Liver (tissue), 9 donors: ENCODE results near the gene GNG13. TPM values are rescaled to one million over a fixed set of nuclear protein-coding genes. Genes with fewer than 3 reads are reported as not detected.
A peak's percentile ranks its signal among the peaks of the same experiment; 100 is the strongest.

ENCODE experiments used
- DNase-seq: peaks from one replicate; pipeline ENCODE4 v3.0.0-alpha.2; 2017; ENCODE audit warnings: low spot score
- H3K27ac ChIP-seq, 2 donors: one replicate each; pipeline ENCODE4 v1.7.0; 2013; ENCODE audit warnings: inconsistent platforms in 2 of 2, low read length in 2 of 2, control low read depth in 1 of 2, low read depth in 1 of 2, mild to moderate bottlenecking in 1 of 2
- H3K27me3 ChIP-seq, 4 donors: one replicate each; pipeline versions ENCODE4 v1.6.1 to v1.7.0; 2013; ENCODE audit warnings: low read length in 3 of 4, inconsistent platforms in 1 of 4, mild to moderate bottlenecking in 1 of 4, moderate library complexity in 1 of 4; ENCODE audit not compliant: control insufficient read depth in 4 of 4, insufficient read depth in 4 of 4
- H3K36me3 ChIP-seq, 4 donors: one replicate each; pipeline versions ENCODE4 v1.6.1 to v1.7.0; 2013; ENCODE audit warnings: low read length in 3 of 4, mild to moderate bottlenecking in 3 of 4, low read depth in 1 of 4, moderate library complexity in 1 of 4; ENCODE audit not compliant: control insufficient read depth in 4 of 4, insufficient read depth in 3 of 4
- H3K4me1 ChIP-seq, 4 donors: one replicate each; pipeline versions ENCODE4 v1.6.1 to v1.7.0; 2013; ENCODE audit warnings: low read length in 3 of 4, mild to moderate bottlenecking in 3 of 4, moderate library complexity in 1 of 4; ENCODE audit not compliant: control insufficient read depth in 4 of 4, insufficient read depth in 4 of 4
- H3K4me3 ChIP-seq, 3 donors: one replicate each; pipeline versions ENCODE4 v1.6.1 to v1.7.0; 2013; ENCODE audit warnings: low read length in 3 of 3, control low read depth in 1 of 3, low read depth in 1 of 3, mild to moderate bottlenecking in 1 of 3
- H3K9ac ChIP-seq, 2 donors: one replicate each; pipeline ENCODE4 v1.7.0; 2013; ENCODE audit warnings: low read length in 2 of 2, mild to moderate bottlenecking in 2 of 2, moderate library complexity in 2 of 2, control low read depth in 1 of 2, low read depth in 1 of 2
- H3K9me3 ChIP-seq, 4 donors: one replicate each; pipeline versions ENCODE4 v1.6.1 to v1.7.0; 2013; ENCODE audit warnings: low read length in 3 of 4; ENCODE audit not compliant: control insufficient read depth in 4 of 4
- ATF3 ChIP-seq: IDR thresholded peaks from 2 replicates; pipeline ENCODE4 v1.6.1; 2016; ENCODE audit warnings: antibody characterized with exemption
- CTCF ChIP-seq: fragments of 150-350 bp; IDR thresholded peaks from 2 replicates; pipeline ENCODE4 v1.5.1; 2017; ENCODE audit warnings: improper control_type of control experiment, low read depth, low read length; ENCODE audit not compliant: missing input control
- EGR1 ChIP-seq, 2 donors: IDR thresholded peaks; 2 replicates each; pipeline ENCODE4 v1.6.1; 2016 to 2018; ENCODE audit warnings: antibody characterized with exemption in 2 of 2, low read depth in 2 of 2
- FOXA1 ChIP-seq: IDR thresholded peaks from 2 replicates; pipeline ENCODE4 v1.6.1; 2016; ENCODE audit warnings: antibody characterized with exemption
- FOXA2 ChIP-seq: IDR thresholded peaks from 2 replicates; pipeline ENCODE4 v1.6.1; 2016; ENCODE audit warnings: antibody characterized with exemption
- GABPA ChIP-seq, 2 donors: IDR thresholded peaks in 1 of 2; conservative IDR thresholded peaks in 1 of 2; 2 replicates each; pipeline ENCODE4 v1.6.1; 2016; ENCODE audit warnings: antibody characterized with exemption in 2 of 2, mild to moderate bottlenecking in 1 of 2, moderate library complexity in 1 of 2
- HNF4A ChIP-seq, 2 donors: conservative IDR thresholded peaks; 2 replicates each; pipeline ENCODE4 v1.6.1; 2016; ENCODE audit warnings: antibody characterized with exemption in 2 of 2, mild to moderate bottlenecking in 2 of 2
- HNF4G ChIP-seq: IDR thresholded peaks from 2 replicates; pipeline ENCODE4 v1.6.1; 2016; ENCODE audit warnings: antibody characterized with exemption
- JUND ChIP-seq, 2 donors: IDR thresholded peaks; 2 replicates each; pipeline ENCODE4 v1.6.1; 2016; ENCODE audit warnings: antibody characterized with exemption in 2 of 2
- RAD21 ChIP-seq, 2 donors: IDR thresholded peaks; 2 replicates each; pipeline ENCODE4 v1.6.1; 2016; ENCODE audit warnings: antibody characterized with exemption in 2 of 2, mild to moderate bottlenecking in 2 of 2
- REST ChIP-seq: IDR thresholded peaks from 2 replicates; pipeline ENCODE4 v1.6.1; 2016; ENCODE audit warnings: antibody characterized with exemption, mild to moderate bottlenecking
- RXRA ChIP-seq, 2 donors: IDR thresholded peaks; 2 replicates each; pipeline ENCODE4 v1.6.1; 2017 to 2018; ENCODE audit warnings: antibody characterized with exemption in 2 of 2, mild to moderate bottlenecking in 1 of 2
- YY1 ChIP-seq: IDR thresholded peaks from 2 replicates; pipeline ENCODE4 v1.6.1; 2016; ENCODE audit warnings: antibody characterized with exemption, mild to moderate bottlenecking
- ZBTB33 ChIP-seq: IDR thresholded peaks from 2 replicates; pipeline ENCODE4 v1.6.1; 2016; ENCODE audit warnings: antibody characterized with exemption
- WGBS: extraction: QIAGEN DNeasy Blood & Tissue Kit; methylation state at CpG from one replicate; pipeline ENCODE4 v1.1.7; 2013; 5-methylcytosine and 5-hydroxymethylcytosine counted together
- polyA plus RNA-seq, 2 donors: library from polyadenylated mRNA; stranded (reverse) in 1 of 2; unstranded in 1 of 2; fragments of 200-250 nt in 1 of 2; fragments of >200 nt in 1 of 2; fragmentation: Nextera tagmentation in 1 of 2; extraction: Ambion mirVana in 1 of 2; gene quantifications; one replicate each; pipeline versions ENCODE4 v1.2.1 to v1.2.3, GENCODE V29; 2013 to 2015
- total RNA-seq, 2 donors: library from RNA; depleted of rRNA; stranded (reverse); fragments of >200 nt; gene quantifications; one replicate each; pipeline ENCODE4 v1.2.3, GENCODE V29; 2014
- donor health status: healthy.
- donor health status: healthy.
- donor health status: healthy.
- donor health status: healthy.
- donor health status: healthy.

GNG13 gene
- total and polyA plus RNA-seq, 4 donors: not detected

- no peaks in the 10 kb centered on the region for H3K9me3 ChIP-seq
- no peak overlapping the region for H3K9ac ChIP-seq
- H3K27me3 ChIP-seq: peaks cover 0 to 4% (median 0%) of the 10 kb centered on the region in 4 donors
- H3K36me3 ChIP-seq: peaks cover 0 to 3% (median 0%) of the 10 kb centered on the region in 4 donors
- 44% methylated on average over 17 of the region's 17 CpGs for WGBS
- H3K4me1 ChIP-seq: peaks cover 0 to 12% (median 11%) of the 10 kb centered on the region in 4 donors
- no peak overlapping the region for H3K4me3 ChIP-seq
- TF ChIP-seq RAD21 (IDR thresholded peaks at IDR 0.05) (no peak), HNF4G (no peak), RXRA (IDR thresholded peaks at IDR 0.05) (no peak), JUND (IDR thresholded peaks at IDR 0.05) (no peak), EGR1 (IDR thresholded peaks at IDR 0.05; ENCODE audit: low read depth in 2 of 2) (no peak)
- peak; percentile 63 for DNase-seq
- no peak overlapping the region for H3K27ac ChIP-seq
Measured at GRCh38 chr16:783404-784161, 17.0 kb downstream of the GNG13 start.

GRCh38 chr16:782766-783403 is 17.6 kb downstream of the GNG13 start:
- DNase-seq: no peak
- no peak overlapping the region for H3K27ac ChIP-seq
- H3K9me3 ChIP-seq: no peaks in the 10 kb centered on the region
- H3K27me3 ChIP-seq: peaks cover 0 to 4% (median 0%) of the 10 kb centered on the region in 4 donors
- H3K9ac ChIP-seq: no peak overlapping the region
- WGBS: 68% methylated on average over 36 of the region's 36 CpGs
- peaks cover 0 to 3% (median 0%) of the 10 kb centered on the region in 4 donors for H3K36me3 ChIP-seq
- H3K4me3 ChIP-seq: no peak overlapping the region
- no peak for TF ChIP-seq GABPA (IDR thresholded peaks at IDR 0.05 in 1 of 2, conservative IDR thresholded peaks at IDR 0.05 in 1 of 2)
- TF ChIP-seq RXRA (IDR thresholded peaks at IDR 0.05): no peak
- TF ChIP-seq FOXA1: no peak
- no peak for TF ChIP-seq RAD21 (IDR thresholded peaks at IDR 0.05)
- no peak for TF ChIP-seq ZBTB33
- no peak for TF ChIP-seq HNF4A (conservative IDR thresholded peaks at IDR 0.05)
- TF ChIP-seq FOXA2: no peak
- no peak for TF ChIP-seq HNF4G
- no peak for TF ChIP-seq YY1
- TF ChIP-seq ATF3: no peak
- no peak for TF ChIP-seq CTCF
- TF ChIP-seq JUND (IDR thresholded peaks at IDR 0.05): no peak
- no peak for TF ChIP-seq REST
- H3K4me1 ChIP-seq: peaks cover 0 to 10% (median 9%) of the 10 kb centered on the region in 4 donors
